DOHH2 (cell line): ENCODE data around the gene PARP1.

Experiments
- H3F3A ChIP-seq: fragments of 200-600 bp; sonication (generic), shearing (Covaris generic); 2 replicates; pipeline ENCODE4 v1.6.0; 2016; ENCODE audit warnings: antibody characterized with exemption, mild to moderate bottlenecking; ENCODE audit not compliant: control insufficient read depth, insufficient read depth
- H3K27ac ChIP-seq: fragments of 200-600 bp; sonication (generic); 2 replicates; pipeline ENCODE4 v1.5.1; 2014; ENCODE audit warnings: low read depth, mild to moderate bottlenecking, low read length, moderate library complexity
- H3K27me3 ChIP-seq: fragments of 200-600 bp; sonication (generic); 2 replicates; pipeline ENCODE4 v1.6.1; 2014; ENCODE audit warnings: mild to moderate bottlenecking, low read length, mixed read lengths; ENCODE audit not compliant: control insufficient read depth
- H3K36me3 ChIP-seq: fragments of 200-600 bp; sonication (generic); 2 replicates; pipeline ENCODE4 v1.6.1; 2014; ENCODE audit warnings: mild to moderate bottlenecking, low read length, moderate library complexity, mixed read lengths; ENCODE audit not compliant: control insufficient read depth
- H3K4me1 ChIP-seq: fragments of 200-600 bp; sonication (generic); 2 replicates; pipeline ENCODE4 v1.6.1; 2014; ENCODE audit warnings: mild to moderate bottlenecking, low read length, mixed read lengths; ENCODE audit not compliant: control insufficient read depth
- H3K4me2 ChIP-seq: fragments of 200-600 bp; sonication (generic); 2 replicates; pipeline ENCODE4 v1.6.0; 2014; ENCODE audit warnings: mild to moderate bottlenecking, low read length, moderate library complexity
- H3K4me3 ChIP-seq: fragments of 200-600 bp; sonication (generic); 2 replicates; pipeline ENCODE4 v1.5.1; 2014; ENCODE audit warnings: mild to moderate bottlenecking, low read length, mixed read lengths
- H3K79me2 ChIP-seq: fragments of 200-600 bp; sonication (generic); 2 replicates; pipeline ENCODE4 v1.6.1; 2014; ENCODE audit warnings: mild to moderate bottlenecking, low read length, mixed read lengths; ENCODE audit not compliant: control insufficient read depth
- H3K9me2 ChIP-seq: fragments of 200-600 bp; sonication (generic); replicated peaks from 2 replicates; pipeline ENCODE4 v1.6.1; 2014; ENCODE audit warnings: mild to moderate bottlenecking, low read length, mixed read lengths; ENCODE audit not compliant: control insufficient read depth
- H3K9me3 ChIP-seq: fragments of 200-600 bp; sonication (generic); 2 replicates; pipeline ENCODE4 v1.6.1; 2014; ENCODE audit warnings: antibody characterized with exemption, low read length, mixed read lengths; ENCODE audit not compliant: control insufficient read depth, insufficient read depth
- H4K20me1 ChIP-seq: fragments of 200-600 bp; sonication (generic); 2 replicates; pipeline ENCODE4 v1.6.0; 2014; ENCODE audit warnings: low read depth, mild to moderate bottlenecking, antibody characterized with exemption, low read length, moderate library complexity; ENCODE audit not compliant: control insufficient read depth, insufficient read depth
- CTCF ChIP-seq: fragments of 200-600 bp; sonication (generic); IDR thresholded peaks from one replicate; pipeline ENCODE4 v1.5.1; 2014; ENCODE audit warnings: antibody characterized with exemption, mild to moderate bottlenecking, low read depth, low read length; ENCODE audit not compliant: poor library complexity, severe bottlenecking
- EZH2phosphoT487 ChIP-seq: fragments of 200-600 bp; sonication (generic); IDR thresholded peaks from 2 replicates; pipeline ENCODE4 v1.6.1; 2017; ENCODE audit warnings: borderline replicate concordance, mild to moderate bottlenecking, antibody characterized with exemption, low read length, moderate library complexity, mixed read lengths

PARP1 gene

GRCh38 chr1:226449823-226450222 lies 41.9 kb upstream of the PARP1 start:
- TF ChIP-seq CTCF: no peak
- TF ChIP-seq EZH2phosphoT487: no peak
- H3F3A ChIP-seq: peaks cover 9% of the 10 kb centered on the region
- no peaks in the 10 kb centered on the region for H3K9me2 ChIP-seq
- H3K9me3 ChIP-seq: no peaks in the 10 kb centered on the region
- no peak overlapping the region for H3K4me3 ChIP-seq
- H4K20me1 ChIP-seq: no peaks in the 10 kb centered on the region
- no peaks in the 10 kb centered on the region for H3K27me3 ChIP-seq
- H3K79me2 ChIP-seq: no peaks in the 10 kb centered on the region
- H3K4me1 ChIP-seq: peaks cover 53% of the 10 kb centered on the region
- no peaks in the 10 kb centered on the region for H3K36me3 ChIP-seq
- no peak overlapping the region for H3K4me2 ChIP-seq
- no peak overlapping the region for H3K27ac ChIP-seq

GRCh38 chr1:226447932-226448665 lies 40.2 kb upstream of the PARP1 start:
- Histone ChIP-seq H3K9me2 (no peaks in the 10 kb centered on the region), H3K4me1 (peaks cover 54% of the 10 kb centered on the region), H3K9me3 (no peaks in the 10 kb centered on the region), H3K36me3 (no peaks in the 10 kb centered on the region), H4K20me1 (no peaks in the 10 kb centered on the region), H3K27ac (no peak overlapping the region), H3K4me3 (no peak overlapping the region), H3K27me3 (no peaks in the 10 kb centered on the region), H3K79me2 (no peaks in the 10 kb centered on the region), H3K4me2 (no peak overlapping the region), H3F3A (peaks cover 15% of the 10 kb centered on the region)
- TF ChIP-seq EZH2phosphoT487 (no peak), CTCF (no peak)

GRCh38 chr1:226446094-226446493 lies 38.2 kb upstream of the PARP1 start:
- H3K9me3 ChIP-seq: no peaks in the 10 kb centered on the region
- H3K27me3 ChIP-seq: no peaks in the 10 kb centered on the region
- peak overlapping the region; percentile 67 for H3K4me2 ChIP-seq
- H3K36me3 ChIP-seq: no peaks in the 10 kb centered on the region
- peak overlapping the region; percentile 88 for H3K27ac ChIP-seq
- no peak overlapping the region; the same call in 1 of the 2 replicates for H3K4me3 ChIP-seq
- H3K4me1 ChIP-seq: peaks cover 55% of the 10 kb centered on the region
- no peaks in the 10 kb centered on the region for H4K20me1 ChIP-seq
- TF ChIP-seq EZH2phosphoT487: no peak
- TF ChIP-seq CTCF: no peak
- no peaks in the 10 kb centered on the region for H3K9me2 ChIP-seq
- no peaks in the 10 kb centered on the region for H3K79me2 ChIP-seq
- peaks cover 15% of the 10 kb centered on the region for H3F3A ChIP-seq
